Gastroesophageal sphincter (tissue), 4 donors: ENCODE measurements around the gene CCDC74A. TPM values are rescaled to one million over a fixed set of nuclear protein-coding genes. Genes with fewer than 3 reads are reported as not detected.
"Not testable (repeated sequence)": the region's sequence is repeated elsewhere in the genome, so short reads cannot be mapped to it uniquely, and the experiment has no call there.

Experiments
- ATAC-seq: fragments of 150-250 bp; one replicate; pipeline ENCODE4 v1.9.1; 2016; ENCODE audit warnings: mild to moderate bottlenecking, moderate library complexity
- H3K27ac ChIP-seq, 4 donors: fragments of 200-600 bp; sonication (generic) in 3 of 4; 1 replicate in 3 of 4; 2 replicates in 1 of 4; pipeline ENCODE4 v1.5.1; 2016 to 2019
- H3K27me3 ChIP-seq: fragments of 200-600 bp; sonication (generic); one replicate; pipeline ENCODE4 v1.5.1; 2019
- H3K36me3 ChIP-seq, 2 donors: fragments of 200-600 bp; sonication (generic); one replicate each; pipeline ENCODE4 v1.5.1; 2019; ENCODE audit warnings: control low read depth in 1 of 2
- H3K4me1 ChIP-seq, 3 donors: fragments of 200-600 bp; sonication (generic); 1 replicate in 2 of 3; 2 replicates in 1 of 3; pipeline ENCODE4 v1.5.1; 2016 to 2019; ENCODE audit warnings: control low read depth in 2 of 3
- H3K4me3 ChIP-seq, 2 donors: fragments of 200-600 bp; sonication (generic); one replicate each; pipeline ENCODE4 v1.5.1; 2019; ENCODE audit warnings: mild to moderate bottlenecking in 1 of 2, moderate library complexity in 1 of 2
- H3K9me3 ChIP-seq, 3 donors: fragments of 200-600 bp; sonication (generic); one replicate each; pipeline ENCODE4 v1.5.1; 2017 to 2019; ENCODE audit warnings: control low read depth in 2 of 3
- CTCF ChIP-seq, 4 experiments: fragments of 200-600 bp in 2 of 4; fragments of 450-650 bp in 2 of 4; sonication (generic) in 1 of 4; IDR thresholded peaks; one replicate each; pipeline ENCODE4 v1.5.1; 2017 to 2019; ENCODE audit warnings: antibody characterized with exemption in 4 of 4, mild to moderate bottlenecking in 2 of 4, moderate library complexity in 2 of 4
- EP300 ChIP-seq: sonication (generic); formaldehyde crosslinking; IDR thresholded peaks from one replicate; pipeline ENCODE4 v1.6.1; 2017; ENCODE audit warnings: antibody characterized with exemption, mild to moderate bottlenecking
- POLR2A ChIP-seq, 2 donors: fragments of 450-650 bp; IDR thresholded peaks; one replicate each; pipeline ENCODE4 v1.6.1; 2017; ENCODE audit warnings: antibody characterized with exemption in 2 of 2, mild to moderate bottlenecking in 2 of 2, moderate library complexity in 1 of 2
- POLR2AphosphoS5 ChIP-seq: sonication (generic); formaldehyde crosslinking; IDR thresholded peaks from one replicate; pipeline ENCODE4 v1.6.1; 2017; ENCODE audit warnings: antibody characterized with exemption
- WGBS, 2 donors: methylation state at CpG; one replicate each; pipeline ENCODE4 v1.1.5; 2018; ENCODE audit warnings: low coverage in 1 of 2; 5-methylcytosine and 5-hydroxymethylcytosine counted together
- total RNA-seq, 4 donors: library from RNA; depleted of rRNA; stranded (reverse); fragments of >200 nt; gene quantifications; one replicate each; pipeline ENCODE4 v1.1.0, GENCODE V29; 2016

Gene CCDC74A
- total RNA-seq, 4 donors from 2014 or later = 4.4 to 10.5 (median 8.2) TPM

DNA sequence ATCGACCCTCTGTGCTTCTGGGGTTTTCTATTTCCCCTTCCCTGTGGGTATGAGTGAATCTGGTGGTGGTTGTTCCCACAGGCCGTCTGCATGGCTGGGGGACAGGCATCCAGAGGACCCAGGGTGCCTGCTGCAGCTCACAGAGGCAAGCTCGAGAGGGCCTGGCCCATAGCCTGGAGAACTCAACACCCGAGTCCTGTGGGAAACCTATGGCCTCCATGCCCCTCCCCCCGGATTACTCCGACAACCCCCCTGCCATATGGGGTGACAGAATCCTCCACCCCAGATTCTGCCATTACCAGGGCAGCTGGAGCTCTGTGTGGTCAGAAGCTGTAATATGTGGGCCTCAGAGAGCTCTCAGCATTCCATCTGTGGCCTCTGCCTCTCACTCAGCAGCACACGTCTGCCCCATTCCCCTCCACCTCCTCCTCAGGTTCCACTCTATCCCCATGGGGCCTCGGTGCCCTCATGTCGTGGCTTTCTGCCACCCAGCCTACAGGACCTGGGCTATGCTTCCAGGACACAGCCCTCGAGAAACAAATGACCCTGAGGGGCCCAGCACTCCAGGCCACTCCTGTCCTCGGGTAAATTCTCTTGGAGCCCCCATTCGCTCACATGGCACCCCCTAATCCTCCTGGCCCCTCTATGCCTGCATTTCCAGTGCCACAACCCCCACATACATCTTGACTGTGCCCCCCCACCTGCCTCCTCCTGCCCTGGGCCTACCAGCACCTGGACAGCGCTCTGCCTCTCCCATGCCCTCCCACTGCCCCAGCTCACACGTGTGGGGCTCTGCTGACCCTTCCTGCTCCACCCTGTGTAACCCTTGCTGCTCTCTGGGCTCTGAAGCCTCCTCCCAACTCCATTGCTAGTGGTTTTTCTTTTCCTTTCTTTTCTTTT lies 39.1 kb upstream of the CCDC74A start:
- ATAC-seq = no peak
- WGBS, 2 donors = 70 to 80% methylated on average over 3 to 4 of the region's 14 CpGs
- Histone ChIP-seq H3K4me3 (no peak overlapping the region), H3K27me3 (no peaks in the 10 kb centered on the region), H3K9me3 (no peaks in the 10 kb centered on the region), H3K4me1 (peaks cover 0 to 20% (median 7%) of the 10 kb centered on the region in 3 donors), H3K36me3 (peaks cover 0 to 15% of the 10 kb centered on the region in 2 donors), H3K27ac (no peak overlapping the region)
- no peak for TF ChIP-seq EP300
- TF ChIP-seq POLR2AphosphoS5 = no peak
- TF ChIP-seq CTCF (IDR thresholded peaks at IDR 0.05) = no peak
- no peak for TF ChIP-seq POLR2A (IDR thresholded peaks at IDR 0.05)

GRCh38 chr2:131490616-131491468 lies 36.8 kb upstream of the CCDC74A start:
- ATAC-seq, H3K36me3 ChIP-seq, H3K9me3 ChIP-seq, H3K27me3 ChIP-seq: not testable (repeated sequence)
- Histone ChIP-seq H3K4me1 (peaks cover 0 to 39% (median 16%) of the 10 kb centered on the region in 3 donors), H3K27ac (peak overlapping the region in 1 of 4 donors; percentile 52), H3K4me3 (peak overlapping the region; percentile 35 to 93)
- 56 to 77% methylated on average over 5 to 13 of the region's 20 CpGs for WGBS, 2 donors

DNA sequence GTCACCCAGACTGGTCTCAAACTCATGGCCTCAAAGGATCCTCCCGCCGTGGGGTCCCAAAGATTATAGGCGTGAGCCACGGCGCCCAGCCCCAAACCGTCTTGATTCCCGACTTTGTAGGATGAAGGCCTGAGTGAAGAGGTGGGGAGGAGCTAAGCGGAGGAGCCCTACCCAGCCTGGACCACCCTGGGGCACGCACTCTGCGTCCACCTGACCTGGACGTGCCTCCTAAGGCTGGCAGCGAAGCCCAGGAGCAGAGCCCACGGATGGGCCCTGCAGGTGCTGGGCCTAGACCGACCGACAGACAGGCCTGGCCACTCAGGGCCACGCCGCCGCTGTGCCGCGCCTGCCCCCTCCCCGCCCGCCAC lies 36.2 kb upstream of the CCDC74A start:
- not testable (repeated sequence) for H3K9me3 ChIP-seq, H3K36me3 ChIP-seq, ATAC-seq, H3K27me3 ChIP-seq
- Histone ChIP-seq H3K27ac (peak overlapping the region in 1 of 4 donors; percentile 52), H3K4me3 (peak overlapping the region; percentile 35 to 93), H3K4me1 (peaks cover 0 to 39% (median 16%) of the 10 kb centered on the region in 3 donors)
- no CpG with 5 or more reads among the region's 22 CpGs for WGBS, 2 donors

DNA sequence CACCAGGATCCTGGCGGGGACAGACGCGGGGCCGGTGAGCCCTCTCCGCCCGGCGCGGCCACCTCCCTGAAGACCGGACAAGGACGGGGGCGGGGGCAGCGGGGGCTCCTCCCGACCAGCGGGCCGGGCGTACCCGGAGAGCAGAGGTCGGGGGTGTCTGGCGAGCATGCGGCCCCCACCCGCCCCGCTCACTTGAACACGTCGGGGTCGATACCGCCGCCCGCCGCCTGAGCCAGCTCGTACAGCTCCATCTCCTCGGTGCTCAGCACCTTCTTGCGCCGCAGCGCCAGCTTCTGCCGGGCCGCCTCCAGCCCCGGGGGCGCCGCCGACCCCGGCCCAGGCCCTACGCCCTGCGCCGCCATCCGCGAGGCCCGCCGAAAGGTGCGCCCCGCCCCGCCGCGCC lies 35.7 kb upstream of the CCDC74A start, which contains the start of gene MZT2A:
MZT2A (minus strand) TSS at position 383 of the 403 bp plus-strand sequence; CDS start at position 362, 21 bp downstream.
- no CpG with 5 or more reads among the region's 53 CpGs for WGBS, 2 donors
- ATAC-seq = peak; percentile 10

DNA sequence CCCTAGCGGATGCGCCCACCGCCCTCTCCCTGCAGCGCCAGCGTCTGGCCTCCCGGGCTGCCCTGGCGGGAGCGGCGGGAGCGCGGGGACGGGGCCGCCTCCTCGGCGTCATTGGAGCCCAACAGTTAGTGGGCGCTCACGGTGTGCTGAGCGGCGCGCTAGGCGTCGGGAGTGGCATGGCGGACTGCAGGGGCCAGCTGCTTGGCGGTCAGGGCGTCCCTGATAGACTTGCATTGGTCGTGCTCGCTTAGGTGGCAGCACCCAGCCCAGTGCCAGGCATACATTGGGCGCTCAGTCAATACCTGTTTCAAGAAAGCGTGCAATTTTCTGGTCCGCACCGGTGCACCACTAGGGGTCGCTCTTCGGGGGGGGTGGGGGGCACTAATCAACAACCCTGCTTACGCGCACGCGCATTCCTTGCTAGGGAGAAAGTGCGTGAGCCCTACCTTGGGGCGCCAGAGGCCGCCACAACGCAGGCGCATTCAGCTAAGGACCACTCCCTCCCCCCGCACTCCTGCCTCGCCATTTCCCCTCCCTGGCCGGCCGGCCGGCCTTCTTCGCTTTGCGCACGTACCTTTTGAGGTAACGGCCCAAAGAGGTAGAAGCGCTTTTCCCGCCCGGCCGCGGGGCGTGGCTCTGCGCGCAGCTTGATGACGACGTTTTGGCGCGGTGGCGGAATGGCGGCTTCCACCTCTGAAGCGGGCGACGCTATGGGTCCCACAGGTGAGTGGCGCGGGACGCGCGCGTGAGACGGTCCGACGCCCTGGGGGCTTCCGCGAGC lies 35.1 kb upstream of the CCDC74A start:
- Histone ChIP-seq H3K27ac (peak overlapping the region; percentile 44 to 93 (median 88)), H3K9me3 (no peaks in the 10 kb centered on the region), H3K36me3 (peaks cover 0 to 4% of the 10 kb centered on the region in 2 donors), H3K4me1 (peaks cover 0 to 39% (median 16%) of the 10 kb centered on the region in 3 donors), H3K27me3 (no peaks in the 10 kb centered on the region), H3K4me3 (peak overlapping the region; percentile 76 to 93)
- ATAC-seq = peak; percentile 92
- WGBS, 2 donors = no CpG with 5 or more reads among the region's 79 CpGs
- TF ChIP-seq CTCF (IDR thresholded peaks at IDR 0.05) = peak in 3 of 4 experiments; percentile 34 to 79 (median 62)
- TF ChIP-seq EP300 = no peak
- TF ChIP-seq POLR2A (IDR thresholded peaks at IDR 0.05) = peak in 1 of 2 donors; percentile 13
- peak; percentile 58 for TF ChIP-seq POLR2AphosphoS5

More for the DNA sequence above, 35.7 kb upstream of the CCDC74A start, which contains the start of gene MZT2A:
- H3K36me3 ChIP-seq, H3K9me3 ChIP-seq, H3K27me3 ChIP-seq: not testable (repeated sequence)
- H3K4me1 ChIP-seq = peaks cover 0 to 39% (median 16%) of the 10 kb centered on the region in 3 donors
- peak within 1 kb of the TSS; percentile 76 to 93 for H3K4me3 ChIP-seq
- peak within 1 kb of the TSS; percentile 44 to 93 (median 88) for H3K27ac ChIP-seq
- peak in 1 of 4 experiments; percentile 53 for TF ChIP-seq CTCF (IDR thresholded peaks at IDR 0.05)
